SJSA1 (cell line): Measurements from ENCODE around the gene ARHGAP6. TPM values are rescaled to one million over a fixed set of nuclear protein-coding genes. Genes with fewer than 3 reads are reported as not detected.
"Not testable (repeated sequence)": the region's sequence is repeated elsewhere in the genome, so short reads cannot be mapped to it uniquely, and the experiment has no call there.

ENCODE experiments used
- DNase-seq, 2 experiments: peaks; one replicate each; pipeline ENCODE4 v3.0.0-alpha.2; 2015 to 2020; ENCODE audit warnings: low spot score in 2 of 2, low read depth in 1 of 2
- H3K27ac ChIP-seq: fragments of 250-450 bp; sonication (Bioruptor Pico); 2 replicates; pipeline ENCODE4 v1.5.1; 2020; ENCODE audit warnings: mild to moderate bottlenecking, moderate library complexity
- H3K27me3 ChIP-seq: fragments of 250-450 bp; sonication (Bioruptor Pico); replicated peaks from 2 replicates; pipeline ENCODE4 v1.5.1; 2020; ENCODE audit warnings: mild to moderate bottlenecking, moderate library complexity
- H3K36me3 ChIP-seq: fragments of 250-450 bp; sonication (Bioruptor Pico); 2 replicates; pipeline ENCODE4 v1.5.1; 2020; ENCODE audit warnings: mild to moderate bottlenecking
- H3K4me1 ChIP-seq: fragments of 250-450 bp; sonication (Bioruptor Pico); replicated peaks from 2 replicates; pipeline ENCODE4 v1.6.1; 2021; ENCODE audit warnings: mild to moderate bottlenecking
- H3K4me3 ChIP-seq: fragments of 250-450 bp; sonication (Bioruptor Pico); 2 replicates; pipeline ENCODE4 v1.5.1; 2020; ENCODE audit warnings: mild to moderate bottlenecking
- H3K9me3 ChIP-seq: fragments of 250-450 bp; sonication (Bioruptor Pico); replicated peaks from 2 replicates; pipeline ENCODE4 v1.5.1; 2020; ENCODE audit warnings: mild to moderate bottlenecking
- total RNA-seq: library from RNA; depleted of rRNA; stranded (reverse); fragments of >200 nt; shearing (Covaris generic); gene quantifications from 2 replicates; pipeline ENCODE4 v1.2.3, GENCODE V29; 2014

Gene ARHGAP6
- total RNA-seq, 1 experiment from 2014 or later: 0.11 TPM

GRCh38 chrX:11614253-11614652, 51.5 kb downstream of the ARHGAP6 start:
- H3K27me3 ChIP-seq, H3K36me3 ChIP-seq, H3K4me3 ChIP-seq, H3K9me3 ChIP-seq, H3K4me1 ChIP-seq, DNase-seq, H3K27ac ChIP-seq: not testable (repeated sequence)

GRCh38 chrX:11611965-11612364, 53.8 kb downstream of the ARHGAP6 start:
- Histone ChIP-seq H3K27me3 (no peaks in the 10 kb centered on the region), H3K27ac (no peak overlapping the region), H3K36me3 (no peaks in the 10 kb centered on the region)

GRCh38 chrX:11611161-11611560, 54.6 kb downstream of the ARHGAP6 start:
- no peak overlapping the region for H3K27ac ChIP-seq
- H3K27me3 ChIP-seq: no peaks in the 10 kb centered on the region
- DNase-seq: no peak
- H3K9me3 ChIP-seq: no peaks in the 10 kb centered on the region
- H3K4me3 ChIP-seq: no peak overlapping the region
- no peaks in the 10 kb centered on the region for H3K36me3 ChIP-seq
- H3K4me1 ChIP-seq: no peaks in the 10 kb centered on the region

More at GRCh38 chrX:11611965-11612364, 53.8 kb downstream of the ARHGAP6 start:
- H3K4me3 ChIP-seq: no peak overlapping the region
- no peaks in the 10 kb centered on the region for H3K9me3 ChIP-seq
- H3K4me1 ChIP-seq: no peaks in the 10 kb centered on the region
- DNase-seq: no peak

GRCh38 chrX:11609109-11609508, 56.6 kb downstream of the ARHGAP6 start:
- DNase-seq: no peak
- Histone ChIP-seq H3K36me3 (no peaks in the 10 kb centered on the region), H3K4me3 (no peak overlapping the region), H3K4me1 (no peaks in the 10 kb centered on the region), H3K27ac (no peak overlapping the region), H3K9me3 (no peaks in the 10 kb centered on the region), H3K27me3 (no peaks in the 10 kb centered on the region)

- H3K9me3 ChIP-seq: no peaks in the 10 kb centered on the region
- no peaks in the 10 kb centered on the region for H3K27me3 ChIP-seq
- H3K4me3 ChIP-seq: no peak overlapping the region
- H3K36me3 ChIP-seq: no peaks in the 10 kb centered on the region
- H3K4me1 ChIP-seq: no peaks in the 10 kb centered on the region
- H3K27ac ChIP-seq: no peak overlapping the region
- no peak for DNase-seq
These were observed 59.3 kb downstream of the ARHGAP6 start for GRCh38 chrX:11606408-11606807.

- no peaks in the 10 kb centered on the region for H3K27me3 ChIP-seq
- no peaks in the 10 kb centered on the region for H3K36me3 ChIP-seq
- no peak overlapping the region for H3K27ac ChIP-seq
- no peak for DNase-seq
- no peaks in the 10 kb centered on the region for H3K9me3 ChIP-seq
- H3K4me3 ChIP-seq: no peak overlapping the region
- H3K4me1 ChIP-seq: no peaks in the 10 kb centered on the region
These were observed 65.1 kb downstream of the ARHGAP6 start for GRCh38 chrX:11600578-11600977.

- no peak overlapping the region for H3K4me3 ChIP-seq
- H3K4me1 ChIP-seq: no peaks in the 10 kb centered on the region
- no peaks in the 10 kb centered on the region for H3K36me3 ChIP-seq
- no peaks in the 10 kb centered on the region for H3K27me3 ChIP-seq
- no peaks in the 10 kb centered on the region for H3K9me3 ChIP-seq
- DNase-seq: no peak
- H3K27ac ChIP-seq: no peak overlapping the region
These were observed 68.2 kb downstream of the ARHGAP6 start for GRCh38 chrX:11597479-11597878.

- H3K4me1 ChIP-seq: 0 out of 2 replicates have a peak, but pooled peaks cover 3% of the 10 kb centered on the region
- no peak overlapping the region for H3K4me3 ChIP-seq
- no peaks in the 10 kb centered on the region for H3K36me3 ChIP-seq
- H3K9me3 ChIP-seq: no peaks in the 10 kb centered on the region
- H3K27ac ChIP-seq: no peak overlapping the region
- DNase-seq: no peak
- H3K27me3 ChIP-seq: no peaks in the 10 kb centered on the region
These were observed 73.9 kb downstream of the ARHGAP6 start for GRCh38 chrX:11591723-11592346.

GRCh38 chrX:11589641-11590040, 76.1 kb downstream of the ARHGAP6 start:
- Histone ChIP-seq H3K36me3 (no peaks in the 10 kb centered on the region), H3K27me3 (no peaks in the 10 kb centered on the region), H3K4me1 (0 out of 2 replicates have a peak, but pooled peaks cover 3% of the 10 kb centered on the region), H3K4me3 (no peak overlapping the region), H3K9me3 (no peaks in the 10 kb centered on the region), H3K27ac (no peak overlapping the region)
- no peak for DNase-seq

GRCh38 chrX:11588097-11588496, 77.6 kb downstream of the ARHGAP6 start:
- no peaks in the 10 kb centered on the region for H3K9me3 ChIP-seq
- H3K27ac ChIP-seq: no peak overlapping the region
- H3K4me1 ChIP-seq: 0 out of 2 replicates have a peak, but pooled peaks cover 3% of the 10 kb centered on the region
- DNase-seq: no peak
- H3K4me3 ChIP-seq: no peak overlapping the region
- H3K27me3 ChIP-seq: no peaks in the 10 kb centered on the region
- no peaks in the 10 kb centered on the region for H3K36me3 ChIP-seq

- no peak overlapping the region for H3K4me3 ChIP-seq
- no peaks in the 10 kb centered on the region for H3K27me3 ChIP-seq
- H3K4me1 ChIP-seq: no peaks in the 10 kb centered on the region
- no peak for DNase-seq
- no peaks in the 10 kb centered on the region for H3K9me3 ChIP-seq
- H3K36me3 ChIP-seq: no peaks in the 10 kb centered on the region
- no peak overlapping the region for H3K27ac ChIP-seq
These were observed 80.5 kb downstream of the ARHGAP6 start for GRCh38 chrX:11585174-11585573.

GRCh38 chrX:11580789-11581188, 84.9 kb downstream of the ARHGAP6 start:
- Histone ChIP-seq H3K4me3 (no peak overlapping the region), H3K27ac (no peak overlapping the region), H3K36me3 (no peaks in the 10 kb centered on the region), H3K9me3 (no peaks in the 10 kb centered on the region), H3K27me3 (no peaks in the 10 kb centered on the region), H3K4me1 (no peaks in the 10 kb centered on the region)
- DNase-seq: no peak

- Histone ChIP-seq H3K4me1 (no peaks in the 10 kb centered on the region), H3K27ac (no peak overlapping the region), H3K4me3 (no peak overlapping the region), H3K9me3 (no peaks in the 10 kb centered on the region), H3K36me3 (no peaks in the 10 kb centered on the region), H3K27me3 (no peaks in the 10 kb centered on the region)
- no peak for DNase-seq
These were observed 85.8 kb downstream of the ARHGAP6 start for GRCh38 chrX:11579636-11580600.

GRCh38 chrX:11578301-11578700, 87.4 kb downstream of the ARHGAP6 start:
- not testable (repeated sequence) for H3K9me3 ChIP-seq, H3K27me3 ChIP-seq, DNase-seq, H3K36me3 ChIP-seq, H3K27ac ChIP-seq, H3K4me3 ChIP-seq, H3K4me1 ChIP-seq
